ENCODE data around the gene IFIT1B.

IFIT1B gene

DNA sequence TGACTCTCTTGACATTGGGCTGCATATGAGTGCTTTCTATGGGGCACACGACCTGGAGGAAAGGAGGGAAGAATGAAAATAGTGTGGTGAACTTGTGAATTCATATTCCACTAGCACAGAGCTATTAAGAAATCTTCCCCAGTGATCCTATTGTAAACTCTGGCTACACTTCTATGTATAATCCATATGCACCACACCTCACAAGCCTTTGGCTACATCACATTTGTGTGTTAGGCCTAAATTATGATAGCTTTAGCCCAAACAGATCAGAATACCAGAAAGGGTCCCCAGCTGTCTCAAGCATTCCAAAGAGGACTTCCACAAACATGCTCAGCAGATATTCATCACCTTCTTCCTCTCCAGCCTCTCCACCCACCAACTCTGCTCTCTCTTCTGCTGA, 9.7 kb upstream of the IFIT1B start:
- Histone ChIP-seq H3K9me3 (ENCODE audit: insufficient read depth, low read length) (no peaks in the 10 kb centered on the region), H3K4me1 (ENCODE audit: low read length) (peaks cover 18% of the 10 kb centered on the region), H3K4me3 (ENCODE audit: low read length) (no peak overlapping the region), H2AFZ (ENCODE audit: low read depth, low read length) (no peak overlapping the region), H3K4me2 (ENCODE audit: low read length) (no peak overlapping the region), H3K27ac (ENCODE audit: low read length) (no peak overlapping the region), H3K27me3 (ENCODE audit: low read depth, low read length) (no peaks in the 10 kb centered on the region), H3K79me2 (ENCODE audit: low read length) (no peaks in the 10 kb centered on the region), H3K36me3 (replicated peaks; ENCODE audit: low read depth, low read length) (no peaks in the 10 kb centered on the region), H4K20me1 (ENCODE audit: insufficient read depth, low read length) (no peaks in the 10 kb centered on the region), H3K9ac (ENCODE audit: low read length) (no peak overlapping the region)
- no peak for TF ChIP-seq EZH2phosphoT487 (IDR thresholded peaks at IDR 0.05; ENCODE audit: low read depth)

DNA sequence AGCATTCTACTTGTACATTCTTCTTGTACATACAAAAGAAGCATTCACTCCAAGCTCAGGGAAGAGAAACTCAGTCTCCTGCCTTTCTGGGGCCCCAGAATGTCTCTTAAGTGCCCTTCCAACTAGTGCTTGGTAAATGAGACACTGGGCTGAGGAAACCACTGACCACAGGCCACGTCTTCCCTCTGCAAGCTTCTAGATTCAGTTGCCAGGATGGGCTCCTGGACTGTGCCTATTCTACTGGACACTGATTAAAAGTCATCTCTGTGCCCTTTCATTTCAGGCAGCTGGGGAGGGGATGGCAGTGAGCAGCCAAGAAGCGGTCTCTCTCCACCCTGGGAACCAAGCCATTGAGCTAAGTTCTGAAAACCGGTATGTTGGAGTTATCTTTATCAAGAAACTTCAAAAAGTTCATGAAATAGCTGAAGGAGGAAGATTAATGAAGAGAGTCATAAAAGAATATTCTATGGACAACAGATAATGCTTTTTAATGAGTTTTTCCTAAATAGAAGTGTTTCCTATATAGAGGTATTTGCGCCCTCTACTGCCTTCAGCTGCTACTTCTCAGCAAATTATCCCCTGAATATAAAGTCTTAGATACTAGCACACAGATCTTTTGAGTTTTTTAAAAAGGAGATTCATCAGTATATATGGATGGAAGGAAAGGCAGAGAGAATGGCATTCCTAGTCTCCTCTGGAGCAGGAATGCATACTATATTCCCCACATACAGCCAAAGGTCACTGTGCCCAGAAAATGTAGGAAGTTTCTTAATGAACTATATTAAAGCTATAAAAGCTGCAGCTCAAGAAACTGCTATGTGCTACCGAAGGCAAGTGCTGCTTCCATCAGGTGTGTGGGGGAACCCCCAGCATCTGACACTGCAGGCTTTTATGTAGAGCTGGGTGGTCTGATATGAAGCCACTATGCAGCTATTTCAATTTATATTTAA, 8.4 kb upstream of the IFIT1B start:
- H3K4me1 ChIP-seq (ENCODE audit: low read length): peaks cover 9% of the 10 kb centered on the region
- H3K36me3 ChIP-seq (replicated peaks; ENCODE audit: low read depth, low read length): no peaks in the 10 kb centered on the region
- H3K4me2 ChIP-seq (ENCODE audit: low read length): no peak overlapping the region
- H4K20me1 ChIP-seq (ENCODE audit: insufficient read depth, low read length): no peaks in the 10 kb centered on the region
- H3K9ac ChIP-seq (ENCODE audit: low read length): no peak overlapping the region
- no peaks in the 10 kb centered on the region for H3K79me2 ChIP-seq (ENCODE audit: low read length)
- H3K4me3 ChIP-seq (ENCODE audit: low read length): no peak overlapping the region
- no peaks in the 10 kb centered on the region for H3K9me3 ChIP-seq (ENCODE audit: insufficient read depth, low read length)
- no peaks in the 10 kb centered on the region for H3K27me3 ChIP-seq (ENCODE audit: low read depth, low read length)
- no peak overlapping the region for H3K27ac ChIP-seq (ENCODE audit: low read length)
- no peak overlapping the region for H2AFZ ChIP-seq (ENCODE audit: low read depth, low read length)
- no peak for TF ChIP-seq EZH2phosphoT487 (IDR thresholded peaks at IDR 0.05; ENCODE audit: low read depth)
- TF ChIP-seq, protein P1, sequence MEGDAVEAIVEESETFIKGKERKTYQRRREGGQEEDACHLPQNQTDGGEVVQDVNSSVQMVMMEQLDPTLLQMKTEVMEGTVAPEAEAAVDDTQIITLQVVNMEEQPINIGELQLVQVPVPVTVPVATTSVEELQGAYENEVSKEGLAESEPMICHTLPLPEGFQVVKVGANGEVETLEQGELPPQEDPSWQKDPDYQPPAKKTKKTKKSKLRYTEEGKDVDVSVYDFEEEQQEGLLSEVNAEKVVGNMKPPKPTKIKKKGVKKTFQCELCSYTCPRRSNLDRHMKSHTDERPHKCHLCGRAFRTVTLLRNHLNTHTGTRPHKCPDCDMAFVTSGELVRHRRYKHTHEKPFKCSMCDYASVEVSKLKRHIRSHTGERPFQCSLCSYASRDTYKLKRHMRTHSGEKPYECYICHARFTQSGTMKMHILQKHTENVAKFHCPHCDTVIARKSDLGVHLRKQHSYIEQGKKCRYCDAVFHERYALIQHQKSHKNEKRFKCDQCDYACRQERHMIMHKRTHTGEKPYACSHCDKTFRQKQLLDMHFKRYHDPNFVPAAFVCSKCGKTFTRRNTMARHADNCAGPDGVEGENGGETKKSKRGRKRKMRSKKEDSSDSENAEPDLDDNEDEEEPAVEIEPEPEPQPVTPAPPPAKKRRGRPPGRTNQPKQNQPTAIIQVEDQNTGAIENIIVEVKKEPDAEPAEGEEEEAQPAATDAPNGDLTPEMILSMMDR (IDR thresholded peaks at IDR 0.05; ENCODE audit: low read depth, low read length): peak; percentile 68

GRCh38 chr10:89371079-89371478, 6.8 kb upstream of the IFIT1B start:
- H3K9me3 ChIP-seq (ENCODE audit: insufficient read depth, low read length): no peaks in the 10 kb centered on the region
- no peaks in the 10 kb centered on the region for H4K20me1 ChIP-seq (ENCODE audit: insufficient read depth, low read length)
- H2AFZ ChIP-seq (ENCODE audit: low read depth, low read length): no peak overlapping the region
- no peak overlapping the region for H3K4me3 ChIP-seq (ENCODE audit: low read length)
- H3K9ac ChIP-seq (ENCODE audit: low read length): no peak overlapping the region
- no peak overlapping the region for H3K4me2 ChIP-seq (ENCODE audit: low read length)
- no peak overlapping the region for H3K27ac ChIP-seq (ENCODE audit: low read length)
- peaks cover 3% of the 10 kb centered on the region; the same call in 1 of the 2 replicates for H3K4me1 ChIP-seq (ENCODE audit: low read length)
- no peaks in the 10 kb centered on the region for H3K36me3 ChIP-seq (replicated peaks; ENCODE audit: low read depth, low read length)
- H3K27me3 ChIP-seq (ENCODE audit: low read depth, low read length): no peaks in the 10 kb centered on the region
- no peaks in the 10 kb centered on the region for H3K79me2 ChIP-seq (ENCODE audit: low read length)
- TF ChIP-seq EZH2phosphoT487 (IDR thresholded peaks at IDR 0.05; ENCODE audit: low read depth): no peak
- TF ChIP-seq, protein P1 (IDR thresholded peaks at IDR 0.05; ENCODE audit: low read depth, low read length): no peak

DNA sequence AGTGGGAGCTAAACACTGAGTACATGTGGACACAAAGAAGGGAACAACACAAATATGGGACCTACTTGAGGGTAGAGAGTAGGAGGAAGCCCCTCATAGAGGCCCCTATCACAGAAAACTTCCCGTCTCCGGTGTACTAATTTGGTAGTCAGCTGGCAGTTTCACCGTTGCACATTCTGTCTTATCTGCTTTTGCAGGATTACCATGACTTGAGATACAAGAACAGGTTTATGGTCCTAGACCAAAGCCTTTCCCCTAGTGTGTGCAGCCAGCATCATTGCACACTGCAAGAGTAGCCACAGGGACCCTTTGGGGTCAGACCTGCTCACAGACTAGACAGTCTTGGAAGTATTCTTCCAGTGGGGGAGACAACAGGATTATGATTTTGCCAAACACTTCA, 5.9 kb upstream of the IFIT1B start:
- H4K20me1 ChIP-seq (ENCODE audit: insufficient read depth, low read length): no peaks in the 10 kb centered on the region
- H3K9me3 ChIP-seq (ENCODE audit: insufficient read depth, low read length): no peaks in the 10 kb centered on the region
- H3K4me1 ChIP-seq (ENCODE audit: low read length): peaks cover 3% of the 10 kb centered on the region; the same call in 1 of the 2 replicates
- H3K4me2 ChIP-seq (ENCODE audit: low read length): no peak overlapping the region
- no peaks in the 10 kb centered on the region for H3K36me3 ChIP-seq (replicated peaks; ENCODE audit: low read depth, low read length)
- no peaks in the 10 kb centered on the region for H3K79me2 ChIP-seq (ENCODE audit: low read length)
- H3K9ac ChIP-seq (ENCODE audit: low read length): no peak overlapping the region
- no peaks in the 10 kb centered on the region for H3K27me3 ChIP-seq (ENCODE audit: low read depth, low read length)
- H2AFZ ChIP-seq (ENCODE audit: low read depth, low read length): no peak overlapping the region
- no peak overlapping the region for H3K4me3 ChIP-seq (ENCODE audit: low read length)
- H3K27ac ChIP-seq (ENCODE audit: low read length): no peak overlapping the region
- TF ChIP-seq, protein P1 (IDR thresholded peaks at IDR 0.05; ENCODE audit: low read depth, low read length): no peak
- no peak for TF ChIP-seq EZH2phosphoT487 (IDR thresholded peaks at IDR 0.05; ENCODE audit: low read depth)
